GM12892 (cell line): ENCODE data around the gene WDR4.

Experiments
- POLR2A ChIP-seq: IDR thresholded peaks from 2 replicates; pipeline ENCODE4 v1.6.1; 2011; ENCODE audit warnings: low read depth, low read length, control low read depth
- POLR2AphosphoS5 ChIP-seq: IDR thresholded peaks from 2 replicates; pipeline ENCODE4 v1.6.1; 2011; ENCODE audit warnings: low read depth, low read length, control low read depth
- TAF1 ChIP-seq: IDR thresholded peaks from 2 replicates; pipeline ENCODE4 v1.6.1; 2011; ENCODE audit warnings: low read depth, mild to moderate bottlenecking, control low read depth, low read length, borderline replicate concordance

GRCh38 chr21:42836402-42836666 lies 43.0 kb downstream of the WDR4 start:
- TF ChIP-seq POLR2AphosphoS5, result no peak
- no peak for TF ChIP-seq POLR2A
- TF ChIP-seq TAF1, result no peak
